H1 (cell line): ENCODE data around the gene SIGLEC14. TPM values are rescaled to one million over a fixed set of nuclear protein-coding genes. Genes with fewer than 3 reads are reported as not detected.
A peak's percentile ranks its signal among the peaks of the same experiment; 100 is the strongest.

ENCODE experiments used
- CTCF ChIA-PET: fragments of 300-600 bp; sonication (Branson Sonifier 250); formaldehyde crosslinking; loops from one replicate; lab custom pipeline; 2021; ENCODE audit not compliant: partially characterized antibody; lab: Charles Lee
- POLR2A ChIA-PET: fragments of 300-600 bp; sonication (Branson Sonifier 250); formaldehyde crosslinking; loops from one replicate; lab custom pipeline; 2021; ENCODE audit warnings: inconsistent platforms; ENCODE audit not compliant: partially characterized antibody; lab: Charles Lee
- DNase-seq, 2 experiments: peaks; one replicate each; pipeline versions ENCODE4 v3.0.0 to v3.0.0-alpha.2; 2010 to 2022; ENCODE audit warnings: low spot score in 2 of 2, low read depth in 1 of 2, mixed read lengths in 1 of 2
- FAIRE-seq: peaks from 2 replicates; lab custom pipeline; 2011; peaks lifted over from hg19 to GRCh38; lab: Jason Lieb, UNC
- H2AFZ ChIP-seq: 2 replicates; pipeline ENCODE4 v1.8.1; 2012; ENCODE audit warnings: low read length, inconsistent platforms
- H2AK5ac ChIP-seq: 2 replicates; pipeline ENCODE4 v1.6.1; 2013; ENCODE audit warnings: low read depth, low read length
- H2BK120ac ChIP-seq: replicated peaks from 2 replicates; pipeline ENCODE3; 2013; ENCODE audit warnings: low read depth, low read length, inconsistent platforms
- H2BK12ac ChIP-seq: 2 replicates; pipeline ENCODE4 v1.6.1; 2013; ENCODE audit warnings: low read depth, low read length
- H2BK15ac ChIP-seq: 2 replicates; pipeline ENCODE4 v1.6.1; 2013; ENCODE audit warnings: low read length
- H2BK20ac ChIP-seq: 2 replicates; pipeline ENCODE4 v1.6.1; 2013; ENCODE audit warnings: low read length
- H2BK5ac ChIP-seq: 2 replicates; pipeline ENCODE4 v1.6.1; 2013; ENCODE audit warnings: low read depth, low read length
- H3K14ac ChIP-seq: 2 replicates; pipeline ENCODE4 v1.6.1; 2013; ENCODE audit warnings: inconsistent platforms; ENCODE audit not compliant: insufficient read length
- H3K18ac ChIP-seq: 2 replicates; pipeline ENCODE4 v1.6.1; 2013; ENCODE audit warnings: low read length; ENCODE audit errors: extremely low read depth
- H3K23ac ChIP-seq: 2 replicates; pipeline ENCODE4 v1.6.1; 2013; ENCODE audit warnings: inconsistent platforms; ENCODE audit not compliant: insufficient read length
- H3K23me2 ChIP-seq: 2 replicates; pipeline ENCODE4 v1.6.1; 2013; ENCODE audit warnings: low read depth, low read length
- H3K27ac ChIP-seq: 2 replicates; pipeline ENCODE4 v1.6.1; 2011; ENCODE audit warnings: low read depth, low read length, inconsistent platforms
- H3K27me3 ChIP-seq, 4 experiments: replicated peaks in 1 of 4; 1 replicate in 1 of 4; 2 replicates in 3 of 4; pipeline versions ENCODE4 v1.6.1 to v1.8.1; 2011 to 2013; ENCODE audit warnings: low read length in 3 of 4, mild to moderate bottlenecking in 3 of 4, inconsistent platforms in 2 of 4, mixed read lengths in 2 of 4, moderate library complexity in 1 of 4; ENCODE audit not compliant: control insufficient read depth in 3 of 4, insufficient read depth in 3 of 4; ENCODE audit errors: extremely low read depth in 1 of 4
- H3K36me3 ChIP-seq, 4 experiments: 2 replicates each; pipeline versions ENCODE4 v1.6.1 to v1.8.1; 2011 to 2013; ENCODE audit warnings: mild to moderate bottlenecking in 4 of 4, low read length in 3 of 4, moderate library complexity in 2 of 4, control low read depth in 1 of 4, inconsistent platforms in 1 of 4; ENCODE audit not compliant: insufficient read depth in 4 of 4, control insufficient read depth in 2 of 4
- H3K4ac ChIP-seq: replicated peaks from 2 replicates; pipeline ENCODE3; 2013; ENCODE audit warnings: low read length, low read depth, mixed read lengths, inconsistent platforms; ENCODE audit not compliant: insufficient read length
- H3K4me1 ChIP-seq, 4 experiments: replicated peaks in 1 of 4; 1 replicate in 1 of 4; 2 replicates in 3 of 4; pipeline versions ENCODE4 v1.6.1 to v1.8.1; 2011 to 2013; ENCODE audit warnings: low read length in 3 of 4, inconsistent platforms in 2 of 4, mixed read lengths in 1 of 4; ENCODE audit not compliant: insufficient read depth in 4 of 4, control insufficient read depth in 3 of 4
- H3K4me2 ChIP-seq, 2 experiments: 2 replicates each; pipeline versions ENCODE4 v1.6.1 to v1.8.1; 2011 to 2013; ENCODE audit warnings: low read depth in 2 of 2, low read length in 2 of 2, control low read depth in 1 of 2, inconsistent platforms in 1 of 2, mild to moderate bottlenecking in 1 of 2; ENCODE audit not compliant: insufficient read depth in 1 of 2
- H3K4me3 ChIP-seq, 4 experiments: fragments of 200-600, 300-600 bp in 1 of 4; sonication (generic), shearing (Covaris generic), sonication (Bioruptor Twin) in 1 of 4; 2 replicates each; pipeline versions ENCODE4 v1.5.1 to v1.8.1; 2011 to 2016; ENCODE audit warnings: low read length in 4 of 4, low read depth in 3 of 4, control low read depth in 2 of 4, inconsistent platforms in 2 of 4, mild to moderate bottlenecking in 2 of 4, mixed read lengths in 1 of 4, moderate library complexity in 1 of 4; ENCODE audit not compliant: insufficient read depth in 2 of 4; ENCODE audit errors: extremely low read depth in 1 of 4
- H3K56ac ChIP-seq: replicated peaks from 2 replicates; pipeline ENCODE3; 2013; ENCODE audit warnings: low read depth, mild to moderate bottlenecking, mixed read lengths, low read length, inconsistent platforms; ENCODE audit not compliant: insufficient read length
- H3K79me1 ChIP-seq: 2 replicates; pipeline ENCODE4 v1.6.1; 2013; ENCODE audit warnings: low read depth, low read length, control low read depth
- H3K79me2 ChIP-seq, 2 experiments: 2 replicates each; pipeline versions ENCODE4 v1.6.1 to v1.8.1; 2012 to 2013; ENCODE audit warnings: low read length in 2 of 2, mild to moderate bottlenecking in 2 of 2, inconsistent platforms in 1 of 2; ENCODE audit not compliant: insufficient read depth in 2 of 2, control insufficient read depth in 1 of 2
- H3K9ac ChIP-seq, 4 experiments: replicated peaks in 1 of 4; 1 replicate in 1 of 4; 2 replicates in 3 of 4; pipeline versions ENCODE4 v1.6.1 to v1.8.1; 2011 to 2013; ENCODE audit warnings: low read depth in 3 of 4, low read length in 3 of 4, control low read depth in 2 of 4, mild to moderate bottlenecking in 2 of 4, moderate library complexity in 2 of 4, inconsistent platforms in 1 of 4; ENCODE audit errors: extremely low read depth in 1 of 4
- H3K9me3 ChIP-seq, 2 experiments: 2 replicates each; pipeline versions ENCODE4 v1.6.1 to v1.8.1; 2012 to 2013; ENCODE audit warnings: mild to moderate bottlenecking in 2 of 2, moderate library complexity in 2 of 2, control low read depth in 1 of 2, inconsistent platforms in 1 of 2, low read depth in 1 of 2, low read length in 1 of 2, mixed read lengths in 1 of 2; ENCODE audit not compliant: insufficient read depth in 2 of 2
- H4K20me1 ChIP-seq, 2 experiments: replicated peaks in 1 of 2; 2 replicates each; pipeline versions ENCODE3 to v1.8.1; 2011 to 2013; ENCODE audit warnings: inconsistent platforms in 2 of 2, low read length in 2 of 2, mild to moderate bottlenecking in 1 of 2; ENCODE audit not compliant: insufficient read depth in 2 of 2, control insufficient read depth in 1 of 2
- H4K5ac ChIP-seq: 2 replicates; pipeline ENCODE4 v1.6.1; 2013; ENCODE audit warnings: low read length, low read depth, mixed read lengths, inconsistent platforms; ENCODE audit not compliant: insufficient read length
- H4K8ac ChIP-seq: 2 replicates; pipeline ENCODE4 v1.8.0; 2013; ENCODE audit warnings: mild to moderate bottlenecking, moderate library complexity, low read length, inconsistent platforms; ENCODE audit not compliant: insufficient read depth; ENCODE audit errors: extremely low read depth
- H4K91ac ChIP-seq: replicated peaks from 2 replicates; pipeline ENCODE3; 2013; ENCODE audit warnings: low read length, mixed read lengths, inconsistent platforms; ENCODE audit not compliant: insufficient read length
- BRCA1 ChIP-seq: IDR thresholded peaks from 2 replicates; pipeline ENCODE4 v1.6.1; 2012; ENCODE audit warnings: low read depth, low read length, improper control_type of control experiment
- CHD1 ChIP-seq: IDR thresholded peaks from 2 replicates; pipeline ENCODE4 v1.6.1; 2012; ENCODE audit warnings: low read depth, low read length, improper control_type of control experiment
- FOSL1 ChIP-seq: IDR thresholded peaks from 2 replicates; pipeline ENCODE4 v1.6.1; 2011; ENCODE audit warnings: mild to moderate bottlenecking, low read depth, low read length, moderate library complexity; ENCODE audit not compliant: insufficient read depth
- GABPA ChIP-seq: IDR thresholded peaks from 2 replicates; pipeline ENCODE4 v1.6.1; 2011; ENCODE audit warnings: mild to moderate bottlenecking, low read length, moderate library complexity, borderline replicate concordance; ENCODE audit not compliant: insufficient read depth
- POLR2A ChIP-seq, 2 experiments: IDR thresholded peaks; 1 replicate in 1 of 2; 2 replicates in 1 of 2; pipeline ENCODE4 v1.6.1; 2011; ENCODE audit warnings: low read depth in 2 of 2, low read length in 2 of 2, mild to moderate bottlenecking in 2 of 2; ENCODE audit errors: control extremely low read depth in 1 of 2
- POU5F1 ChIP-seq: IDR thresholded peaks from 2 replicates; pipeline ENCODE4 v1.6.1; 2011; ENCODE audit warnings: low read depth, mild to moderate bottlenecking, low read length, moderate library complexity
- RBBP5 ChIP-seq: IDR thresholded peaks from 2 replicates; pipeline ENCODE4 v1.7.1; 2012; ENCODE audit warnings: low read depth, mild to moderate bottlenecking, inconsistent platforms, low read length, moderate library complexity, borderline replicate concordance
- SIN3A ChIP-seq, 2 experiments: IDR thresholded peaks in 1 of 2; conservative IDR thresholded peaks in 1 of 2; 2 replicates each; pipeline ENCODE4 v1.6.1; 2011 to 2012; ENCODE audit warnings: low read length in 2 of 2, improper control_type of control experiment in 1 of 2, low read depth in 1 of 2, mild to moderate bottlenecking in 1 of 2
- SIRT6 ChIP-seq: IDR thresholded peaks from one replicate; pipeline ENCODE4 v1.7.1; 2012; ENCODE audit warnings: low read length, inconsistent platforms
- SIX5 ChIP-seq: IDR thresholded peaks from 2 replicates; pipeline ENCODE4 v1.6.1; 2011; ENCODE audit warnings: mild to moderate bottlenecking, low read depth, low read length
- SUZ12 ChIP-seq: fragments of 200-600 bp; sonication (generic); IDR thresholded peaks from 2 replicates; pipeline ENCODE4 v1.6.1; 2012; ENCODE audit warnings: mild to moderate bottlenecking, inconsistent platforms, low read length, moderate library complexity, mixed read lengths
- TAF1 ChIP-seq: IDR thresholded peaks from 2 replicates; pipeline ENCODE4 v1.6.1; 2011; ENCODE audit warnings: mild to moderate bottlenecking, low read depth, low read length
- WGBS, 2 experiments: shearing (Covaris generic) in 1 of 2; methylation state at CpG; one replicate each; pipeline versions ENCODE4 v1.1.6 to v1.1.7; 2013 to 2015; ENCODE audit warnings: low lambda C conversion rate in 2 of 2, mixed read lengths in 2 of 2, inconsistent platforms in 1 of 2, low coverage in 1 of 2, missing lambda C conversion rate in 1 of 2; ENCODE audit not compliant: insufficient replicate concordance in 2 of 2, insufficient coverage in 1 of 2, insufficient read length in 1 of 2; ENCODE audit errors: extremely low coverage in 1 of 2, missing lambda C conversion rate in 1 of 2; 5-methylcytosine and 5-hydroxymethylcytosine counted together
- polyA plus RNA-seq, 7 experiments: library from polyadenylated mRNA; depleted of rRNA in 3 of 7; stranded (reverse) in 5 of 7; unstranded in 2 of 7; fragments of >200 nt in 5 of 7; fragments of 200-250 nt in 2 of 7; gene quantifications; 1 replicate in 5 of 7; 2 replicates in 1 of 7; 4 replicates in 1 of 7; pipeline versions ENCODE4 v1.2.1 to v1.2.3, GENCODE V29; 2011 to 2013; ENCODE audit warnings: missing spikeins in 2 of 7, mixed read lengths in 2 of 7
- total RNA-seq: library from RNA; stranded (reverse); fragmentation: NEBNext Ultra II Directional; extraction: Animal tissue kit (Norgen Biotek cat#: 25700); gene quantifications from 2 replicates; pipeline ENCODE4 v1.2.1, GENCODE V29; 2021
- TF ChIP-seq, protein P1 (sequence below): IDR thresholded peaks from 2 replicates; pipeline ENCODE4 v1.6.1; 2011; ENCODE audit warnings: low read length, improper control_type of control experiment

Gene SIGLEC14
- total and polyA plus RNA-seq, 2 of the 8 experiments (the other 6 are each of a cell fraction or from before 2014, with no cell fraction given), result not detected

DNA sequence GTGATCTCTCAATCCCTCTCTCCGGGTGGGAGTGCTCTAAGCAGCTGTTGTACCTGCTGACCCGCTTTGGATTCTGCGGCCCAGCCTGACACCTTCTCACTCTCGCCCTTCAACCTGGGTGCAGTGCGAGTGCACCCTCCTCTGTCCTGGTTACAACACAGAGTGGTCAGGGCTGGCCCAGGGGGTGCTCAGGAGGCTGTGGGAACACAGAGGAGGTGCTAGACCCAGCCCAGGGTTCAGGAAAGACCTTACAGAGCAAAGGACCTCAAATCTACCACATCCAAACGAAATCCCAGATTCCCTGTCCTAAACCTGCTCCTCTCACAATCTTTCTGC is 51.9 kb downstream of the SIGLEC14 start:
- Histone ChIP-seq H3K36me3 (no peaks in the 10 kb centered on the region), H2BK120ac (no peak overlapping the region), H3K4me3 (peak overlapping the region; percentile 70 to 85 (median 74)), H3K23ac (no peak overlapping the region), H4K8ac (peak overlapping the region; percentile 84), H3K27me3 (0 out of 7 replicates have a peak, but pooled peaks cover 0 to 2% (median 0%) of the 10 kb centered on the region in 4 experiments), H3K4ac (no peak overlapping the region), H3K79me2 (no peaks in the 10 kb centered on the region), H2BK12ac (no peak overlapping the region), H3K56ac (no peak overlapping the region), H4K91ac (peak overlapping the region; percentile 12), H2BK15ac (no peak overlapping the region), H3K18ac (0 out of 2 replicates have a peak overlapping the region, but pooled peaks have one; percentile 38), H3K79me1 (no peaks in the 10 kb centered on the region), H3K9me3 (peaks cover 6 to 16% of the 10 kb centered on the region in 2 experiments; a peak in 2 of 4 replicates), H3K27ac (no peak overlapping the region), H2BK20ac (0 out of 2 replicates have a peak overlapping the region, but pooled peaks have one; percentile 80), H4K5ac (no peak overlapping the region), H3K14ac (no peak overlapping the region), H3K9ac (peak overlapping the region in 3 of 4 experiments; percentile 49 to 68 (median 59); a peak in 5 of 7 replicates), H3K4me1 (peaks cover 0 to 7% (median 4%) of the 10 kb centered on the region in 4 experiments; a peak in 4 of 7 replicates), H2BK5ac (no peak overlapping the region), H3K23me2 (peaks cover 9% of the 10 kb centered on the region), H2AK5ac (0 out of 2 replicates have a peak overlapping the region, but pooled peaks have one; percentile 24), H4K20me1 (no peaks in the 10 kb centered on the region), H3K4me2 (peak overlapping the region; percentile 86 to 95), H2AFZ (peak overlapping the region; percentile 99)
- ChIA-PET POLR2A (interaction anchor here (0.9 to 2.0 kb wide), 2 partner anchors 9 to 24 kb away, joined by 4 to 5 read pairs; partner anchors contain the start of gene ZNF175), CTCF (interaction anchor here (0.8 to 4.0 kb wide), 4 partner anchors 13 to 122 kb away, joined by 3 to 23 read pairs (median 4); partner anchors contain the start of gene ZNF175)
- DNase-seq, result no peak
- 44% methylated on average over 5 of the region's 6 CpGs; no CpG with 5 or more reads in 1 of the 2 experiments for WGBS, 2 experiments
- FAIRE-seq, result no peak
- TF ChIP-seq FOSL1 (no peak), POLR2A (IDR thresholded peaks at IDR 0.05; ENCODE audit: control extremely low read depth in 1 of 2, low read depth in 2 of 2, low read length in 2 of 2) (no peak), SIN3A (conservative IDR thresholded peaks at IDR 0.05 in 1 of 2, IDR thresholded peaks at IDR 0.05 in 1 of 2; ENCODE audit: low read depth in 1 of 2, low read length in 2 of 2) (no peak), SUZ12 (no peak), GABPA (no peak), CHD1 (no peak), RBBP5 (no peak), SIX5 (no peak), SIRT6 (no peak), TAF1 (no peak), BRCA1 (no peak), POU5F1 (no peak)
- TF ChIP-seq, protein P1, sequence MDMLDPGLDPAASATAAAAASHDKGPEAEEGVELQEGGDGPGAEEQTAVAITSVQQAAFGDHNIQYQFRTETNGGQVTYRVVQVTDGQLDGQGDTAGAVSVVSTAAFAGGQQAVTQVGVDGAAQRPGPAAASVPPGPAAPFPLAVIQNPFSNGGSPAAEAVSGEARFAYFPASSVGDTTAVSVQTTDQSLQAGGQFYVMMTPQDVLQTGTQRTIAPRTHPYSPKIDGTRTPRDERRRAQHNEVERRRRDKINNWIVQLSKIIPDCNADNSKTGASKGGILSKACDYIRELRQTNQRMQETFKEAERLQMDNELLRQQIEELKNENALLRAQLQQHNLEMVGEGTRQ, result no peak
